Neural cell (in vitro differentiated cells): Measurements from ENCODE around the gene KANK4. TPM values are rescaled to one million over a fixed set of nuclear protein-coding genes. Genes with fewer than 3 reads are reported as not detected.

ENCODE experiments used
- H2AFZ ChIP-seq: fragments of 200-600, 300-800 bp; sonication (generic), shearing (Covaris generic); 2 replicates; pipeline ENCODE4 v1.6.0; 2014; ENCODE audit warnings: low read depth, mild to moderate bottlenecking, antibody characterized with exemption, low read length, moderate library complexity
- H3F3A ChIP-seq: fragments of 200-600 bp; shearing (Covaris generic); 2 replicates; pipeline ENCODE4 v1.6.1; 2016; ENCODE audit warnings: mild to moderate bottlenecking, moderate library complexity, mixed read lengths, antibody characterized with exemption, low read length; ENCODE audit not compliant: insufficient read depth, poor library complexity, severe bottlenecking
- H3K27ac ChIP-seq: fragments of 200-600, 300-800 bp; sonication (generic), shearing (Covaris generic); 2 replicates; pipeline ENCODE4 v1.5.1; 2014; ENCODE audit warnings: mild to moderate bottlenecking, low read length, moderate library complexity
- H3K27me3 ChIP-seq: fragments of 300-800, 200-600 bp; sonication (generic), shearing (Covaris generic); 2 replicates; pipeline ENCODE4 v1.6.0; 2014; ENCODE audit warnings: mild to moderate bottlenecking, low read depth, low read length, moderate library complexity; ENCODE audit not compliant: insufficient read depth
- H3K36me3 ChIP-seq: fragments of 300-800, 200-600 bp; sonication (generic), shearing (Covaris generic); 2 replicates; pipeline ENCODE4 v1.5.1; 2014; ENCODE audit warnings: mild to moderate bottlenecking, antibody characterized with exemption, low read length, moderate library complexity; ENCODE audit not compliant: insufficient read depth
- H3K4me2 ChIP-seq: fragments of 300-800, 200-600 bp; sonication (generic), shearing (Covaris generic); 2 replicates; pipeline ENCODE4 v1.6.0; 2014; ENCODE audit warnings: mild to moderate bottlenecking, low read length
- H3K4me3 ChIP-seq: fragments of 300-800, 200-600 bp; sonication (generic), shearing (Covaris generic); 2 replicates; pipeline ENCODE4 v1.5.1; 2014; ENCODE audit warnings: mild to moderate bottlenecking, low read length, moderate library complexity
- H3K79me2 ChIP-seq: fragments of 200-600 bp; shearing (Covaris generic); replicated peaks from 2 replicates; pipeline ENCODE4 v1.6.0; 2014; ENCODE audit warnings: mild to moderate bottlenecking, low read length, moderate library complexity; ENCODE audit not compliant: insufficient read depth
- H3K9ac ChIP-seq: fragments of 300-800, 200-600 bp; sonication (generic), shearing (Covaris generic); 2 replicates; pipeline ENCODE4 v1.6.1; 2016; ENCODE audit warnings: mild to moderate bottlenecking, low read length, mixed read lengths
- H3K9me2 ChIP-seq: fragments of 200-600 bp; shearing (Covaris generic); 2 replicates; pipeline ENCODE4 v1.6.1; 2016; ENCODE audit warnings: mild to moderate bottlenecking, low read length, mixed read lengths; ENCODE audit not compliant: insufficient read depth
- H3K9me3 ChIP-seq: fragments of 200-600, 300-800 bp; sonication (generic), shearing (Covaris generic); 2 replicates; pipeline ENCODE4 v1.6.1; 2016; ENCODE audit warnings: mild to moderate bottlenecking, mixed run types, low read length, moderate library complexity, mixed read lengths
- H4K20me1 ChIP-seq: fragments of 200-600 bp; shearing (Covaris generic); 2 replicates; pipeline ENCODE4 v1.6.1; 2016; ENCODE audit warnings: mild to moderate bottlenecking, mixed run types; ENCODE audit not compliant: insufficient read depth
- EP300 ChIP-seq: fragments of 450-650 bp; conservative IDR thresholded peaks from 2 replicates; pipeline ENCODE4 v1.6.1; 2014; ENCODE audit warnings: antibody characterized with exemption, mild to moderate bottlenecking, moderate library complexity; ENCODE audit not compliant: poor library complexity, severe bottlenecking
- EZH2 ChIP-seq: fragments of 200-600, 300-800 bp; shearing (Covaris generic), sonication (generic); IDR thresholded peaks from 2 replicates; pipeline ENCODE4 v1.6.1; 2014; ENCODE audit warnings: antibody characterized with exemption, low read length, borderline replicate concordance, mild to moderate bottlenecking; ENCODE audit not compliant: insufficient read depth, poor library complexity, severe bottlenecking
- MXI1 ChIP-seq: fragments of 450-650 bp; conservative IDR thresholded peaks from 2 replicates; pipeline ENCODE4 v1.6.1; 2014; ENCODE audit warnings: antibody characterized with exemption, mild to moderate bottlenecking; ENCODE audit not compliant: poor library complexity, severe bottlenecking
- POLR2AphosphoS5 ChIP-seq: IDR thresholded peaks from 2 replicates; pipeline ENCODE4 v1.6.1; 2012
- RAD21 ChIP-seq: fragments of 450-650 bp; conservative IDR thresholded peaks from 2 replicates; pipeline ENCODE4 v1.6.1; 2014; ENCODE audit warnings: antibody characterized with exemption, mild to moderate bottlenecking, moderate library complexity
- REST ChIP-seq: IDR thresholded peaks from 2 replicates; pipeline ENCODE4 v1.6.1; 2012; ENCODE audit warnings: borderline replicate concordance
- SMC3 ChIP-seq: fragments of 450-650 bp; conservative IDR thresholded peaks from 2 replicates; pipeline ENCODE4 v1.6.1; 2014; ENCODE audit warnings: antibody characterized with exemption, mild to moderate bottlenecking, moderate library complexity; ENCODE audit not compliant: poor library complexity
- TAF1 ChIP-seq: IDR thresholded peaks from 2 replicates; pipeline ENCODE4 v1.6.1; 2012; ENCODE audit warnings: low read depth
- polyA plus RNA-seq: library from polyadenylated mRNA; depleted of rRNA; stranded (reverse); fragments of >200 nt; gene quantifications from 2 replicates; pipeline ENCODE4 v1.2.3, GENCODE V29; 2014
- TF ChIP-seq, protein P1 (sequence below): fragments of 450-650 bp; IDR thresholded peaks from 2 replicates; pipeline ENCODE4 v1.5.1; 2014; ENCODE audit warnings: antibody characterized with exemption, mild to moderate bottlenecking, moderate library complexity; ENCODE audit not compliant: poor library complexity, severe bottlenecking

Gene KANK4
- polyA plus RNA-seq, 1 donor from 2014 or later = 0.25 TPM

- Histone ChIP-seq H3K4me2 (no peak overlapping the region), H3K9ac (no peak overlapping the region), H2AFZ (no peak overlapping the region), H4K20me1 (no peaks in the 10 kb centered on the region), H3K27me3 (no peaks in the 10 kb centered on the region), H3K9me3 (no peaks in the 10 kb centered on the region), H3K79me2 (no peaks in the 10 kb centered on the region), H3K9me2 (no peaks in the 10 kb centered on the region), H3K27ac (no peak overlapping the region), H3K36me3 (no peaks in the 10 kb centered on the region), H3F3A (no peaks in the 10 kb centered on the region), H3K4me3 (no peak overlapping the region)
- no peak for TF ChIP-seq TAF1
- TF ChIP-seq SMC3 = no peak
- TF ChIP-seq REST = no peak
- no peak for TF ChIP-seq POLR2AphosphoS5
- no peak for TF ChIP-seq EP300
- no peak for TF ChIP-seq EZH2
- no peak for TF ChIP-seq MXI1
- TF ChIP-seq, protein P1, sequence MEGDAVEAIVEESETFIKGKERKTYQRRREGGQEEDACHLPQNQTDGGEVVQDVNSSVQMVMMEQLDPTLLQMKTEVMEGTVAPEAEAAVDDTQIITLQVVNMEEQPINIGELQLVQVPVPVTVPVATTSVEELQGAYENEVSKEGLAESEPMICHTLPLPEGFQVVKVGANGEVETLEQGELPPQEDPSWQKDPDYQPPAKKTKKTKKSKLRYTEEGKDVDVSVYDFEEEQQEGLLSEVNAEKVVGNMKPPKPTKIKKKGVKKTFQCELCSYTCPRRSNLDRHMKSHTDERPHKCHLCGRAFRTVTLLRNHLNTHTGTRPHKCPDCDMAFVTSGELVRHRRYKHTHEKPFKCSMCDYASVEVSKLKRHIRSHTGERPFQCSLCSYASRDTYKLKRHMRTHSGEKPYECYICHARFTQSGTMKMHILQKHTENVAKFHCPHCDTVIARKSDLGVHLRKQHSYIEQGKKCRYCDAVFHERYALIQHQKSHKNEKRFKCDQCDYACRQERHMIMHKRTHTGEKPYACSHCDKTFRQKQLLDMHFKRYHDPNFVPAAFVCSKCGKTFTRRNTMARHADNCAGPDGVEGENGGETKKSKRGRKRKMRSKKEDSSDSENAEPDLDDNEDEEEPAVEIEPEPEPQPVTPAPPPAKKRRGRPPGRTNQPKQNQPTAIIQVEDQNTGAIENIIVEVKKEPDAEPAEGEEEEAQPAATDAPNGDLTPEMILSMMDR = no peak
These were observed 38.7 kb upstream of the KANK4 start for GRCh38 chr1:62357916-62358315.

DNA sequence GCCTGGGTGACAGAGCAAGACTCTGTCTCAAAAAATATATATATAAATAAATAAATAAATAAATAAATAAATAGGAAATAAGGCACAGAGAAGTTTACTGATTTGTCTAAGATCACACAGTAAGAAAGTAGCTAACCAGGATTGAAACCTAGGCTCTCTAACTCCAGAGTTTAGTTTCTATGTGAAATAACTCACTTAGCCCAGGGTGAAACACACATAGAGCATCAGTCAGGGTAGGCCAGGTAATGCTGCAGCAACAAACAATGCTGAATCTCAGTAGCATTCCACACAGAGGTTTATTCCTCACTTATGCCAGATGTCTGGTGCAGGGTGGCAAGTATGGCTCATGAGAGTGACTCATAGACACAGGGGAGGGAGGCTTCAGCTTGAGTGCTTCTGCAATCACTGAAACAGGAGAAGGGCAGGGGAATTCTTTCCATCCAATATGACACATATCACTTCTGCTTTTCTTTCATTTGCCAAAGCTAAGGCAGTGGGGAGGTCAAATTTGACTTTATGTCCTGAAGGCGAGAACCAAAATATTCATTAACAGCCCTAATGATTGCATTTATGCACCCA is 37.1 kb upstream of the KANK4 start:
- H3K9me2 ChIP-seq = no peaks in the 10 kb centered on the region
- no peaks in the 10 kb centered on the region for H3K36me3 ChIP-seq
- no peak overlapping the region for H3K27ac ChIP-seq
- H3K4me3 ChIP-seq = no peak overlapping the region
- no peaks in the 10 kb centered on the region for H3F3A ChIP-seq
- H2AFZ ChIP-seq = no peak overlapping the region
- H3K79me2 ChIP-seq = no peaks in the 10 kb centered on the region
- H3K9ac ChIP-seq = no peak overlapping the region
- no peaks in the 10 kb centered on the region for H4K20me1 ChIP-seq
- no peaks in the 10 kb centered on the region for H3K27me3 ChIP-seq
- TF ChIP-seq, protein P1 = no peak
- TF ChIP-seq POLR2AphosphoS5 = no peak
- no peak for TF ChIP-seq RAD21
- no peak for TF ChIP-seq MXI1
- no peak for TF ChIP-seq EZH2
- no peak for TF ChIP-seq EP300
- no peak for TF ChIP-seq REST
- TF ChIP-seq TAF1 = no peak
- TF ChIP-seq SMC3 = no peak
- H3K9me3 ChIP-seq = no peaks in the 10 kb centered on the region
- no peak overlapping the region for H3K4me2 ChIP-seq
